ENCODE measurements around the gene E2F8.

E2F8 gene

GRCh38 chr11:19252394-19253152, 11.8 kb upstream of the E2F8 start:
- DNase-seq, result no peak

- no peak for DNase-seq
Measured at GRCh38 chr11:19251577-19251976, 10.8 kb upstream of the E2F8 start.

- no peak for DNase-seq
Measured at GRCh38 chr11:19246816-19247215, 6.1 kb upstream of the E2F8 start.

- no peak for DNase-seq
Measured at GRCh38 chr11:19245351-19245750, 4.6 kb upstream of the E2F8 start.

- no peak for DNase-seq
Measured at GRCh38 chr11:19244621-19245020, 3.9 kb upstream of the E2F8 start.

GRCh38 chr11:19244084-19244483, 3.3 kb upstream of the E2F8 start:
- no peak for DNase-seq

- DNase-seq, result no peak
Measured at GRCh38 chr11:19243613-19244012, 2.9 kb upstream of the E2F8 start.

GRCh38 chr11:19243143-19243542, 2.4 kb upstream of the E2F8 start:
- no peak for DNase-seq

- no peak for DNase-seq
Measured at GRCh38 chr11:19242179-19242932, 1.6 kb upstream of the E2F8 start.

GRCh38 chr11:19241260-19242178, 774 bp upstream of the E2F8 start:
- DNase-seq, result no peak

GRCh38 chr11:19239039-19239438, 1.7 kb downstream of the E2F8 start:
- no peak for DNase-seq

- DNase-seq, result no peak
Measured at GRCh38 chr11:19237813-19238212, 2.9 kb downstream of the E2F8 start.

- no peak for DNase-seq
Measured at GRCh38 chr11:19237381-19237780, 3.4 kb downstream of the E2F8 start.

GRCh38 chr11:19234231-19234817, 6.4 kb downstream of the E2F8 start:
- DNase-seq, result no peak

- DNase-seq, result no peak
Measured at GRCh38 chr11:19232910-19233503, 7.7 kb downstream of the E2F8 start.

GRCh38 chr11:19229671-19230070, 11.1 kb downstream of the E2F8 start:
- DNase-seq, result no peak

GRCh38 chr11:19228968-19229367, 11.8 kb downstream of the E2F8 start:
- no peak for DNase-seq

GRCh38 chr11:19226378-19227195, 14.2 kb downstream of the E2F8 start:
- no peak for DNase-seq

- no peak for DNase-seq
Measured at GRCh38 chr11:19225581-19225980, 15.2 kb downstream of the E2F8 start.

GRCh38 chr11:19225123-19225522, 15.6 kb downstream of the E2F8 start:
- DNase-seq, result no peak

- no peak for DNase-seq
Measured at GRCh38 chr11:19220903-19221724, 19.6 kb downstream of the E2F8 start.
